SU-DHL-6 (cell line): ENCODE measurements around the gene INPP5E.

Experiments used
- H2AFZ ChIP-seq: fragments of 200-600 bp; sonication (generic); 2 replicates; pipeline ENCODE4 v1.6.1; 2014; ENCODE audit warnings: low read depth, mild to moderate bottlenecking, moderate library complexity, mixed read lengths, antibody characterized with exemption, low read length; ENCODE audit not compliant: severe bottlenecking
- H3F3A ChIP-seq: fragments of 200-600 bp; shearing (Covaris generic); 2 replicates; pipeline ENCODE4 v1.6.0; 2016; ENCODE audit warnings: antibody characterized with exemption, mild to moderate bottlenecking; ENCODE audit not compliant: insufficient read depth
- H3K27ac ChIP-seq: fragments of 200-600 bp; sonication (generic); 2 replicates; pipeline ENCODE4 v1.5.1; 2016; ENCODE audit warnings: low read depth, mild to moderate bottlenecking, low read length, moderate library complexity, mixed read lengths
- H3K27me3 ChIP-seq: fragments of 200-600 bp; sonication (generic), shearing (Covaris generic); 2 replicates; pipeline ENCODE4 v1.6.0; 2014; ENCODE audit warnings: mild to moderate bottlenecking, low read length
- H3K36me3 ChIP-seq: fragments of 200-600 bp; sonication (generic); 2 replicates; pipeline ENCODE4 v1.6.1; 2014; ENCODE audit warnings: mild to moderate bottlenecking, low read length, mixed read lengths
- H3K4me2 ChIP-seq: fragments of 300-600, 200-600 bp; shearing (Covaris generic), sonication (generic); 2 replicates; pipeline ENCODE4 v1.6.0; 2014; ENCODE audit warnings: low read length, low read depth, mild to moderate bottlenecking; ENCODE audit not compliant: poor library complexity, severe bottlenecking
- H3K4me3 ChIP-seq: fragments of 200-600 bp; sonication (generic); 2 replicates; pipeline ENCODE4 v1.5.1; 2014; ENCODE audit warnings: antibody characterized with exemption, low read length, mild to moderate bottlenecking, mixed read lengths; ENCODE audit not compliant: insufficient read depth, poor library complexity, severe bottlenecking
- H3K79me2 ChIP-seq: fragments of 200-600 bp; sonication (generic); 2 replicates; pipeline ENCODE4 v1.6.1; 2014; ENCODE audit warnings: mild to moderate bottlenecking, low read length, moderate library complexity; ENCODE audit not compliant: insufficient read depth
- H3K9ac ChIP-seq: fragments of 200-600 bp; sonication (generic); 2 replicates; pipeline ENCODE4 v1.7.0; 2014; ENCODE audit warnings: mild to moderate bottlenecking, low read length
- H3K9me2 ChIP-seq: fragments of 200-600 bp; sonication (generic); replicated peaks from 2 replicates; pipeline ENCODE4 v1.6.1; 2014; ENCODE audit warnings: low read length; ENCODE audit not compliant: insufficient read depth
- H3K9me3 ChIP-seq: fragments of 200-600 bp; sonication (generic); 2 replicates; pipeline ENCODE4 v1.6.1; 2014; ENCODE audit warnings: low read length, mixed read lengths; ENCODE audit not compliant: insufficient read depth
- H4K20me1 ChIP-seq: fragments of 200-600 bp; sonication (generic); 2 replicates; pipeline ENCODE4 v1.6.1; 2014; ENCODE audit warnings: low read depth, mild to moderate bottlenecking, antibody characterized with exemption, low read length, moderate library complexity, mixed read lengths
- EZH2phosphoT487 ChIP-seq: fragments of 200-600 bp; sonication (generic), shearing (Covaris generic); conservative IDR thresholded peaks from 2 replicates; pipeline ENCODE4 v1.6.1; 2018; ENCODE audit warnings: mild to moderate bottlenecking, antibody characterized with exemption, low read length, moderate library complexity, mixed read lengths
- TF ChIP-seq, protein P1 (sequence below): fragments of 200-600 bp; sonication (generic); IDR thresholded peaks from one replicate; pipeline ENCODE4 v1.5.1; 2017; ENCODE audit warnings: antibody characterized with exemption, mild to moderate bottlenecking, low read length, moderate library complexity; ENCODE audit not compliant: insufficient read depth, poor library complexity, severe bottlenecking

INPP5E gene

DNA sequence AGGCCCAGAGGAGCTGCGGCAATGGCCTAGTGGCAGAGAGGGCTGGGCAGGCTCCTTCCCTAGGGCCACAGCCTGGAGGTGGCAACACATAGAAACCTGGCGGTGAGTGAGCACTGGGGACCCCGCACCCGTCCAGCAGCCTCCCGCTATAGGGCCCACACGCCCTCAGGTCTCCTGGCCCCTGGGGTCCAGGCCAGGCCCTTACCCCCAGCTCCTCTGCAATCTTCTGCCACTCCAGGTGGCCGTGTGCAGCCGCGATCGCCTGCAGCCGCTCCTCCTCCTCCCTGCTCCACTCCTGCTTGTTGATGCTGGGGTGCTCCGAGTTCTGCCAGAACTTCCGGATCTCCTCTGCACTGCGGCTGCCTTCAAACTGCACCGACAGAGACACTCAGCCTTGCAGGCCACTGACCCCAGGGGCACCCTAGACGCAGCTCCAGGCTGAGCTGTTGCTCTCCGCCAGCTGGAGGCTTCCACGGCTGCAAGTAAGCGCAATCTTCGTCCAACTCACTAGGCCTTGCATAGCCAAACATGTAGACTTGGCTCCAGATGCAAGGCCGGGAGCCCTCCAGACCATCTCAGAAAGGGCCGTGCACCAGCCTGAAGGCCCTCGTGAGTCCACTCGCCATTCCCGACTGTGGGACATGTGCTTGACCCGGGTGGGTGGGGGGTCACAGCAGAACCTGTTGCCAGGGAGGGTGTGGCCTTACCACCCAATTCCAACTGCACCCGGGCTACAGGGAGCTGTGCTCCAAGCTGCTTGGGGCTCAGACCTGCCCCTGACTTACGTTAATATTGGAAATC is 47.7 kb downstream of the INPP5E start:
- H3K4me2 ChIP-seq = no peak overlapping the region
- H3K27ac ChIP-seq = no peak overlapping the region
- no peaks in the 10 kb centered on the region for H3F3A ChIP-seq
- no peaks in the 10 kb centered on the region for H3K79me2 ChIP-seq
- H3K9me3 ChIP-seq = no peaks in the 10 kb centered on the region
- no peak for TF ChIP-seq EZH2phosphoT487
- TF ChIP-seq, protein P1, sequence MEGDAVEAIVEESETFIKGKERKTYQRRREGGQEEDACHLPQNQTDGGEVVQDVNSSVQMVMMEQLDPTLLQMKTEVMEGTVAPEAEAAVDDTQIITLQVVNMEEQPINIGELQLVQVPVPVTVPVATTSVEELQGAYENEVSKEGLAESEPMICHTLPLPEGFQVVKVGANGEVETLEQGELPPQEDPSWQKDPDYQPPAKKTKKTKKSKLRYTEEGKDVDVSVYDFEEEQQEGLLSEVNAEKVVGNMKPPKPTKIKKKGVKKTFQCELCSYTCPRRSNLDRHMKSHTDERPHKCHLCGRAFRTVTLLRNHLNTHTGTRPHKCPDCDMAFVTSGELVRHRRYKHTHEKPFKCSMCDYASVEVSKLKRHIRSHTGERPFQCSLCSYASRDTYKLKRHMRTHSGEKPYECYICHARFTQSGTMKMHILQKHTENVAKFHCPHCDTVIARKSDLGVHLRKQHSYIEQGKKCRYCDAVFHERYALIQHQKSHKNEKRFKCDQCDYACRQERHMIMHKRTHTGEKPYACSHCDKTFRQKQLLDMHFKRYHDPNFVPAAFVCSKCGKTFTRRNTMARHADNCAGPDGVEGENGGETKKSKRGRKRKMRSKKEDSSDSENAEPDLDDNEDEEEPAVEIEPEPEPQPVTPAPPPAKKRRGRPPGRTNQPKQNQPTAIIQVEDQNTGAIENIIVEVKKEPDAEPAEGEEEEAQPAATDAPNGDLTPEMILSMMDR = no peak
- no peak overlapping the region for H2AFZ ChIP-seq
- no peak overlapping the region for H3K4me3 ChIP-seq
- no peaks in the 10 kb centered on the region; the same call in 1 of the 2 replicates for H3K36me3 ChIP-seq
- H3K9ac ChIP-seq = no peak overlapping the region
- no peaks in the 10 kb centered on the region for H3K9me2 ChIP-seq
- no peaks in the 10 kb centered on the region for H3K27me3 ChIP-seq
- no peaks in the 10 kb centered on the region for H4K20me1 ChIP-seq

DNA sequence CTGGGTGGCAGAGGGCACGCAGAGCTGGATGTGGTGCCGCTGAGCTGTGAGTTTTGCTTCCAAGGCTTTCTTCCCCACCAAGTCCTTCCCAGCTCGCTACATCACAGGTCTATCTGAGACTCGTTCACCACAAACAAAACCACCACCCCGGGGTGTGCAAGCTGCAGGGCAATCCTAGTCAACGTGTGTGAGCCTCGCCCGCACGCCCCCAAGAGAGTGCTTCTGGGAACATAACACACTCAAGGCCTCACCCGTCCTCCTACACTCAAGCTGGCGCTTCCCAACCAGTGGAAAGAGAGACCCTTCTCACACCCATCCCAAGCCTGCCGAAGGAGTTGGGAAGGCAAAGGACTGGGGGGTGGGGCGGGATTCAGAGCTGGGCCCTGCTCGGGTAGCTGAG is 50.2 kb downstream of the INPP5E start:
- Histone ChIP-seq H3K9ac (no peak overlapping the region), H2AFZ (no peak overlapping the region), H3K36me3 (peaks cover 4% of the 10 kb centered on the region; the same call in 1 of the 2 replicates), H3K27me3 (no peaks in the 10 kb centered on the region), H3F3A (no peaks in the 10 kb centered on the region), H3K4me2 (no peak overlapping the region), H3K9me3 (no peaks in the 10 kb centered on the region), H3K79me2 (no peaks in the 10 kb centered on the region), H3K27ac (no peak overlapping the region), H3K9me2 (no peaks in the 10 kb centered on the region), H4K20me1 (no peaks in the 10 kb centered on the region), H3K4me3 (no peak overlapping the region)
- TF ChIP-seq EZH2phosphoT487 = no peak
- TF ChIP-seq, protein P1 = no peak

DNA sequence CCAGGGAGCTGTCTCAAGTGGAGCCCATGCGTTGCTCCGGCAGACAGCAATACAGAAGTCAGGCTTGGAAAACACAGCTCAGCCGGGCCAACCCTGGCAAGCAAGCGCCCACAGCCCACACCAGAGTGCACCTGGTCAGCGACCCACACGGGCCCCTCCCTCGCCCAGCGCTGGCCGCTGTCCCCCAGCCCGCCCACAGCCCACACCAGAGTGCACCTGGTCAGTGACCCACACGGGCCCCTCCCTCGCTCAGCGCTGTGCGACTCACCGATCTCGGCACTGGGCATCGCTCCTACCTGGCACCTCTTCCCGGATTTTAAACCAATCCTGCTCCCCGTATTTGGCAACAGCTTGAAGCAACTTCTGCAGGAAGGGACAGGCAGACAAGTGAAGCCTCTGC is 52.4 kb downstream of the INPP5E start:
- H3K9ac ChIP-seq = no peak overlapping the region
- H3K9me3 ChIP-seq = no peaks in the 10 kb centered on the region
- H3K4me3 ChIP-seq = no peak overlapping the region
- no peak overlapping the region for H2AFZ ChIP-seq
- no peaks in the 10 kb centered on the region for H3K9me2 ChIP-seq
- H3K4me2 ChIP-seq = no peak overlapping the region
- TF ChIP-seq EZH2phosphoT487 = no peak
- TF ChIP-seq, protein P1 = no peak
- H3K27me3 ChIP-seq = no peaks in the 10 kb centered on the region
- H3K36me3 ChIP-seq = peaks cover 4% of the 10 kb centered on the region; the same call in 1 of the 2 replicates
- no peaks in the 10 kb centered on the region for H4K20me1 ChIP-seq
- H3K79me2 ChIP-seq = no peaks in the 10 kb centered on the region
- no peak overlapping the region for H3K27ac ChIP-seq
- no peaks in the 10 kb centered on the region for H3F3A ChIP-seq
